ENCODE measurements around the gene PAGE3.

Gene PAGE3, protein sequence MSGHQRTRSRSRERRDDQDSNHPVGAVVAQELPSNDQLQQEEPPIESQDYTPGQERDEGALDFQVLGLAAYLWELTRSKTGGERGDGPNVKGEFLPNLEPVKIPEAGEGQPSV

DNA sequence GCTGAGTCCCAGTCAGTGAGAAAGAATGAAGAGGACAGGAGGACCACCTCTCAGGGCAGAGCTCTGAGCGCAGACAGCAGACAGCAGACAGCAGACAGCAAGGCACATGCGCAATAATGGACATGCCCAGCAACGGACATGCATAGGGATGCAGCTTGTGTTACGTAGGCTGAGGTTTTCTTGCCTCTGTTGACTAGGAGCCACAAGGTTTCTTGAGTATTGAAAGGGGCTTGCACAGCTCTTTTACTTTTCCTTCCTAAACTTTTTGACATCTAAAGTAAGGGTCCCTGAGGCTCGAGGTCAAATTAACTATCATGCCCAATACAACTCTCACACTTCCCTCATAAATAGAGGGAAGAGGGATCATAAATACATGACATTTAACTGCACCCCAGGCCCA lies at the start of gene PAGE3:
Gene PAGE3, minus strand, starts transcription at position 101 of the 400 bp plus-strand sequence. CDS start 1,013 bp downstream, outside the sequence.
- no peak for DNase-seq (ENCODE audit: low read depth)

DNA sequence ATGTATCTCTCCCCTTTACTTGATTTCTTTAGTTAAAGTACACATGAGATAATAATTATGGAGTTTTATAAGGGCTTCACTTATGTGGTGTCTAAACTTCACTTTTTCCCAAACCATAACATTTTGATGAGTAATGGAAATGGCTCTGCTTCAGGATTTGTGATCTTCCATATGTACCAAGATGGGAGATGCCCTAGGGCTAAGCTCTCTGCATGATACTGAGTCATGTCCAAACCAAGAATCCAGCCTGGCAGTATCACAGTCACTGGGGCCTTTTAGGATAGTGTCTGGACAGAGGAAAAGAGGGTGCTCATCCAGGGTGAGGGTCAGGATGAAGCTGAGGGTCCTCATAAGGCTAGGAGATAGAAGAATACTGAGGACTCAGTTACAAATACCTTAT lies 47.9 kb upstream of the PAGE3 start:
- no peak for DNase-seq (ENCODE audit: low read depth)

DNA sequence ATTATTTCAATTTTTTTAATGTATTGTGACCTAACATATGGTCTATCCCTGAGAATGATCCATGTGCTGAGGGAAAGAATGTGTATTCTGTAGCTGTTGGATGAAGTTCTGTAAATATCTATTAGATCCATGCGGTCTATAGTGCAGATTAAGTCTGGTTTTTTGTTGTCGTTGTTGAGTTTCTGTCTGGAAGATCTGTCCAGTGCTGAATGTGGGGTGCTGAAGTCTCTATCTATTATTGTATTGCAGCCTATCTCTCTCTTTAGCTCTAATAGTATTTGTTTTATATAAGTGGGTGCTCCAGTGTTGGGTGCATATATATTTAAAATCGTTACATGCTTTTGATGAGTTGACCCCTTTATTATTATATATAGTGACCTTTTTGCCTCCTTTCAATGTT lies 26.2 kb upstream of the PAGE3 start:
- no peak for DNase-seq (ENCODE audit: low read depth)

DNA sequence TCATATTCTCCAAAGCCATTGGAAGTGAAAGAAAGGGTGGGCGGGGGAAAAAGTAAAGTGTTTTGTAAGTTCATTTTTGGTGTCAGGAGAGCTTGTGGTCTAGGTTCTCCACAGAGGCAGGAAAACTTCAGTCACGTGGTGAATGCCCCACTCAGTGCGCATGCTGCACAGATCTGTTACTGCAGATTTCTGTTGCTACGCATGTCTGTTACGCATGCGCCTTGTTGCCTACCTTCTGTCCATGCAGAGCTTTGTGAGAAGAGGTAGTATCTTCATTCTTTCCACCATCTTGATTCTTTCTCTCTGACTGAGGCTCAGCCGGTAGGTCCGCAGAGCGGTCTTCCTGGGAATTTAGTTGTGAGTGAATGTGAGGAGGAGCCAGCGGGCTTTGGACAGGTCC lies 15.1 kb upstream of the PAGE3 start:
- no peak for DNase-seq (ENCODE audit: low read depth)

DNA sequence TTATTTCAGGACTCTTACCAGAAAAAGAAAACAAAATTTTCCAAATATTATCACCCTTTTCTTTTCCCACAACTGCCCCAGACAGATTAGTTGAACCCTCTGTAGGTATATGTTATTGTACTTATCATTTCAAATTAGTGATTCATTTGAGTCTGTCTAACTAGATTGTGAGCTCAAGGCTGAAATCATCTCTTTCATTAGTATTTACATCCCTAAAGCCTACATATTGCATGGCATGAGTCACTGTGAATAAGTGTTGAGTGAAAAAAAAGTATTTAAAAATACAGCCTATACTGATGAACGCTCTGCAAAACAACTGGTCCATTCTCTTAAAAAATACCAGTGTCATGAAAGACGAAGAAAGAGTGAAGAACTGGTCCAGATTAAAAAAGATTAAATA lies 3.9 kb downstream of the PAGE3 start:
- no peak for DNase-seq (ENCODE audit: low read depth)

DNA sequence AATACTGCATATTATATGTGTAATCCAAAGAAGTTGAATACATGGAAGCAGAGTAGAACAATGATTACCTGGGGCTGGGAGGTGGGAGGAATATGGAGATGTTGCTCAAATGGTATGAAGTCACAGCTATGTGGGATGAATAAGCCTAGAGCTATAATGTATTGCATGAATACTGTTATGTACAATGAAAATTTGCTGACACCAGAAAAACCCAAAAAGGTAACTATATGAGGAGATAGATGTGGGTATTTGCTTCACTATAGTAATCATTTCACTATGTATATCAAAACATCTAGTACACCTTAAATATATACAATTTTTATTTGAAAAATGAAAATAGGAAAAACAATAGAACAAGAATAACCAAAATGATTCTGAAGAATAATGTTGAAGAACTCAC lies 11.2 kb downstream of the PAGE3 start:
- no peak for DNase-seq (ENCODE audit: low read depth)

DNA sequence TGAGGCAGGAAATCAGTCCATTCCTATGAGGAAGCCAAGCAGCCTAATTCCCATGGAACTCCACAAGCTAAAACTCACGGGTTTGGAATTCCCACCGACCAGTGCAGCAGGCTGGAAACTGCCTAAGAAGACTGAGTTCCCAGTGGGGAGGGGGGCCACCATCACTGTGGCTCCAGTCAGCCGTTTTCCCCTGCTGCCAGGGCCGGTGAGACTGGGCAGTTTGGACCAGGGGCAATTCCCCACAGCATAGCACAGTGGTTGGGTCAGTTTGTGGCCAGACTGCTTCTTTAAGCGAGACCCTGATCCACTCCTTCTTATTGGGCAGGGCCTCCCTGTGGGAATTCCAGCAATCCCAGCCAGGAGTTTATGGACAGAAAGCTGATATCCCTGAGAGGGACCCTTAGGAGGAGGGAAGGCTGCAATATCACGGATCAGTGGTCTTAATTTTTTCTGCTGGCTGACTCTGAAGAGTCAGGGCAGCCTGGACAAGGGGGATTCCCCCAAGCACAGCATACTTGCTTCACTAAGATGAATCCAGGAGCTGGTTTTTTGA lies 23.9 kb downstream of the PAGE3 start:
- DNase-seq (ENCODE audit: low read depth): no peak

DNA sequence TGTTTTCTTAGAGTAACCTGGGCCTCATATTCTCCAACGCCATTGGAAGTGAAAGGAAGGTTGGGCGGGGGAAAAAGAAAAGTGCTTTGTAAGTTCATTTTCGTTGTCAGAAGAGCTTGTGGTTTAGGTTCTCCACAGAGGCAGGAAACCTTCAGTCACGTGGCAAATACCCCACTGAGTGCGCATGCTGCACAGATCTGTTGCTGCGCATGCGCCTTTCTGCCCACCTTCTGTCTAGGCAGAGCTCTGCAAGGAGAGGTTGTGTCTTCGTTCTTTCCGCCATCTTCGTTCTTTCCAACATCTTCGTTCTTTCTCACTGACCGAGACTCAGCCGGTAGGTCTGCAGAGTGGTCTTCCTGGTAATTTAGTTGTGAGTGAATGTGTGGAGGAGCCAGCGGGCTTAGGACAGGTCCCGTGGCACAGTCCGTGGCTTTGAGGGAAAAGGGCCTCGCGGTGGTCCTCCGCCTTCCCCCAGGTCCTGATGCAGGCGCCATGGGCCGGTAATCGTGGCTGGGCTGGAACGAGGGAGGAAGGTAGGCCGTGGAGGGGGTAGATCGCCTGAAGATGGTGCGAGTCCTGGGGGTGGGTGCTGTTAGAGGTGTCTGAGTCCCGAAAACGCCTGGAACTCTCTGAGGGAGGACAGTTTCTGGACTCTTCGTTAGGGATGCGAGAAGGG lies 44.5 kb downstream of the PAGE3 start, which contains the start of gene PAGE5:
Gene PAGE5, plus strand, starts transcription at position 228 of the 676 bp plus-strand sequence. CDS start 1,037 bp downstream, outside the sequence.
- DNase-seq (ENCODE audit: low read depth): no peak

DNA sequence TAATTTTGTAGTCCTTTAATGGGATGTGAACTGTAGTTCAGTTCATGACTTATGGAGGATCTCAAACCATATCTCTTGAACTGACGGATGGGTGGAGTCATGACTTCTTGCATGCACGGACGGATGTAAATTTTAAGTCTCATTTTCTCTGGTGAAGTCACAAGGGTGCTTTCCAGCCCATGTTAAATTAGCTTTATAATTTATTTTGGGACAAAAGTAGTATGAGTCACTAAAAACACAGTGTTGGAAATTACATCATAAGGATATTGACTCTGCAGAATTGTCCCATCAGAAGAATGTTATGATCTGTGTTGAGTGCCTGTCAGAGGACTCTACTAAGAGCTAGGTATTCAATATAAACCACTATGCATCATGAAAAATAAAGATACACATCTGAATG lies 51.3 kb downstream of the PAGE3 start:
- DNase-seq (ENCODE audit: low read depth): no peak

DNA sequence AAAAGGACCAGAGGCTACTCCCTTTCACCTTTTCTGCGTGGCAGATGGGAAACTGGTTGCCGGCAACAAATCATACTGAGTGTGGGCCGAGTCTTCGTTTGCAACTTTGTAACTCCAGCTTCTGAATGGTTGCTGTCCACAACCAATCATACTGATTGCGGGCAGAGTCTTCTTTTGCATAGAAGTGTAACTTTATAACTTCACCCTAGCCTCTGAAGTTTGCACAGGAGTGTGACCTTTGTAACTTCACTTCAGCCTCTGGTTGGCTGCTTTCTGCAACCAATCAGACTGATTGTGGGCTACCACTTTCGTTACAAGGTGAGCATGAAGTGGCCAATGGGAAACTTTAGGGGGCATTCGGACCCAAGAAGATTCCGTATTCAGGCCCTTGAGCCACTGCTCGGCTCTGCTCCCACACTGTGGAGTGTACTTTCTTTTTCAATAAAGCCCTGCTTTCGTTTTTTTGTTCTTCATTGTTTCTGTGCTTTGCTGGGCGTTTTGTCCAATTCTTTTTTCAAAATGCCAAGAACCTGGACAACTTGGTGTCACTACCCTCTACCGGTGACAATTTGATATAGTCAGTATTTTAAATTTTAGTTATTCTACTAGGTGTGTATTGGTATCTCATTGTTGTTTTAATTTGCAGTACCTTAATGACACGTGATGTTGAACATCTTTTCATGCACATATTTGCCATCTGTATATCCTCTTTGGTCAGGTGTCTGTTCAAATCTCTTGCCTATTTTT lies 53.6 kb downstream of the PAGE3 start:
- DNase-seq (ENCODE audit: low read depth): no peak
